Memory B cell (primary cell): ENCODE measurements around the gene SMIM11.
A peak's percentile ranks its signal among the peaks of the same experiment; 100 is the strongest.
"Not testable (repeated sequence)": the region's sequence is repeated elsewhere in the genome, so short reads cannot be mapped to it uniquely, and the experiment has no call there.

Experiments used
- ATAC-seq: fragments of 150-1000 bp; cut with Tn5 transposase; 2 replicates; pipeline ENCODE4 v1.10.0; 2021; ENCODE audit warnings: low read depth, mild to moderate bottlenecking, moderate library complexity
- DNase-seq, 2 donors: peaks; one replicate each; pipeline ENCODE4 v3.0.0; 2022; ENCODE audit warnings: low spot score in 2 of 2
- H3K27ac Mint-ChIP-seq: one replicate; pipeline ENCODE4 v1.8.0; 2022; ENCODE audit warnings: mild to moderate bottlenecking, moderate library complexity, mixed read lengths
- H3K27me3 Mint-ChIP-seq: one replicate; pipeline ENCODE4 v1.8.0; 2022; ENCODE audit warnings: mixed read lengths
- H3K36me3 Mint-ChIP-seq: one replicate; pipeline ENCODE4 v1.8.0; 2022; ENCODE audit warnings: mild to moderate bottlenecking, mixed read lengths
- H3K4me1 Mint-ChIP-seq: one replicate; pipeline ENCODE4 v1.8.0; 2022; ENCODE audit warnings: mixed read lengths
- H3K4me3 Mint-ChIP-seq: one replicate; pipeline ENCODE4 v1.8.0; 2022; ENCODE audit warnings: mild to moderate bottlenecking, moderate library complexity, mixed read lengths
- H3K9me3 Mint-ChIP-seq: one replicate; pipeline ENCODE4 v1.8.0; 2022; ENCODE audit warnings: mixed read lengths

The SMIM11 gene

GRCh38 chr21:34374940-34375618, at the start of gene SMIM11:
TSS of gene SMIM11 (plus strand) at chr21:34375507. CDS start at chr21:34379505, 3,998 bp downstream.
- H3K36me3 Mint-ChIP-seq, H3K4me3 Mint-ChIP-seq, H3K4me1 Mint-ChIP-seq, H3K27me3 Mint-ChIP-seq, DNase-seq, H3K27ac Mint-ChIP-seq, H3K9me3 Mint-ChIP-seq: not testable (repeated sequence)
- ATAC-seq, result peak; percentile 96

- Mint-ChIP-seq H3K27me3 (peaks cover 9% of the 10 kb centered on the region), H3K9me3 (peaks cover 7% of the 10 kb centered on the region), H3K4me1 (no peaks in the 10 kb centered on the region), H3K27ac (no peak overlapping the region), H3K36me3 (no peaks in the 10 kb centered on the region), H3K4me3 (no peak overlapping the region)
- ATAC-seq (no peak), DNase-seq (no peak)
Observed at GRCh38 chr21:34330055-34330454, 45.3 kb upstream of the SMIM11 start.

- no peak for DNase-seq
- Mint-ChIP-seq H3K4me1 (no peaks in the 10 kb centered on the region), H3K9me3 (peaks cover 7% of the 10 kb centered on the region), H3K27ac (no peak overlapping the region), H3K4me3 (no peak overlapping the region), H3K36me3 (no peaks in the 10 kb centered on the region), H3K27me3 (peaks cover 9% of the 10 kb centered on the region)
- no peak for ATAC-seq
Observed at GRCh38 chr21:34331726-34332125, 43.6 kb upstream of the SMIM11 start.

GRCh38 chr21:34332347-34332746, 43.0 kb upstream of the SMIM11 start:
- H3K27me3 Mint-ChIP-seq, result peaks cover 9% of the 10 kb centered on the region
- no peak overlapping the region for H3K27ac Mint-ChIP-seq
- peaks cover 7% of the 10 kb centered on the region for H3K9me3 Mint-ChIP-seq

GRCh38 chr21:34333121-34333739, 42.1 kb upstream of the SMIM11 start:
- H3K4me1 Mint-ChIP-seq, result no peaks in the 10 kb centered on the region
- H3K27me3 Mint-ChIP-seq, result peaks cover 6% of the 10 kb centered on the region
- H3K27ac Mint-ChIP-seq, result no peak overlapping the region
- ATAC-seq (no peak), DNase-seq (no peak)
- H3K9me3 Mint-ChIP-seq, result peaks cover 7% of the 10 kb centered on the region
- H3K36me3 Mint-ChIP-seq, result no peaks in the 10 kb centered on the region
- H3K4me3 Mint-ChIP-seq, result no peak overlapping the region

More at GRCh38 chr21:34332347-34332746, 43.0 kb upstream of the SMIM11 start:
- DNase-seq (no peak), ATAC-seq (no peak)
- Mint-ChIP-seq H3K4me3 (no peak overlapping the region), H3K36me3 (no peaks in the 10 kb centered on the region), H3K4me1 (no peaks in the 10 kb centered on the region)

- Mint-ChIP-seq H3K27me3 (peaks cover 5% of the 10 kb centered on the region), H3K27ac (no peak overlapping the region), H3K9me3 (no peaks in the 10 kb centered on the region), H3K36me3 (no peaks in the 10 kb centered on the region), H3K4me1 (no peaks in the 10 kb centered on the region), H3K4me3 (no peak overlapping the region)
- DNase-seq (no peak), ATAC-seq (no peak)
Observed at GRCh38 chr21:34335316-34335715, 40.0 kb upstream of the SMIM11 start.

GRCh38 chr21:34336245-34336644, 39.1 kb upstream of the SMIM11 start:
- Mint-ChIP-seq H3K9me3 (no peaks in the 10 kb centered on the region), H3K4me1 (no peaks in the 10 kb centered on the region), H3K27ac (no peak overlapping the region), H3K4me3 (no peak overlapping the region), H3K27me3 (peaks cover 7% of the 10 kb centered on the region), H3K36me3 (no peaks in the 10 kb centered on the region)
- ATAC-seq (no peak), DNase-seq (no peak)

GRCh38 chr21:34336756-34337391, 38.4 kb upstream of the SMIM11 start:
- ATAC-seq, result no peak
- Mint-ChIP-seq H3K4me1 (no peaks in the 10 kb centered on the region), H3K9me3 (no peaks in the 10 kb centered on the region), H3K36me3 (no peaks in the 10 kb centered on the region), H3K27ac (no peak overlapping the region), H3K27me3 (peaks cover 5% of the 10 kb centered on the region), H3K4me3 (no peak overlapping the region)
- DNase-seq, result no peak

- Mint-ChIP-seq H3K27ac (no peak overlapping the region), H3K27me3 (peaks cover 5% of the 10 kb centered on the region), H3K4me1 (no peaks in the 10 kb centered on the region), H3K4me3 (no peak overlapping the region), H3K9me3 (no peaks in the 10 kb centered on the region), H3K36me3 (no peaks in the 10 kb centered on the region)
- DNase-seq (no peak), ATAC-seq (no peak)
Observed at GRCh38 chr21:34337741-34338140, 37.6 kb upstream of the SMIM11 start.

GRCh38 chr21:34338226-34338625, 37.1 kb upstream of the SMIM11 start:
- ATAC-seq, result no peak
- no peak overlapping the region for H3K27ac Mint-ChIP-seq
- H3K4me1 Mint-ChIP-seq, result no peaks in the 10 kb centered on the region
- H3K9me3 Mint-ChIP-seq, result no peaks in the 10 kb centered on the region
- no peaks in the 10 kb centered on the region for H3K36me3 Mint-ChIP-seq
- H3K4me3 Mint-ChIP-seq, result no peak overlapping the region
- peaks cover 5% of the 10 kb centered on the region for H3K27me3 Mint-ChIP-seq
- no peak for DNase-seq

- DNase-seq (no peak), ATAC-seq (no peak)
- Mint-ChIP-seq H3K4me1 (no peaks in the 10 kb centered on the region), H3K9me3 (no peaks in the 10 kb centered on the region), H3K27me3 (peaks cover 4% of the 10 kb centered on the region), H3K4me3 (no peak overlapping the region), H3K27ac (no peak overlapping the region), H3K36me3 (no peaks in the 10 kb centered on the region)
Observed at GRCh38 chr21:34340061-34340460, 35.2 kb upstream of the SMIM11 start.

GRCh38 chr21:34342476-34342875, 32.8 kb upstream of the SMIM11 start:
- Mint-ChIP-seq H3K9me3 (no peaks in the 10 kb centered on the region), H3K27me3 (peaks cover 4% of the 10 kb centered on the region), H3K36me3 (no peaks in the 10 kb centered on the region), H3K4me3 (no peak overlapping the region), H3K4me1 (no peaks in the 10 kb centered on the region), H3K27ac (no peak overlapping the region)
- no peak for ATAC-seq
- DNase-seq, result no peak

- DNase-seq (no peak), ATAC-seq (no peak)
- Mint-ChIP-seq H3K4me3 (no peak overlapping the region), H3K9me3 (no peaks in the 10 kb centered on the region), H3K27ac (no peak overlapping the region), H3K4me1 (peaks cover 4% of the 10 kb centered on the region), H3K27me3 (peaks cover 5% of the 10 kb centered on the region), H3K36me3 (no peaks in the 10 kb centered on the region)
Observed at GRCh38 chr21:34343347-34343746, 32.0 kb upstream of the SMIM11 start.

- H3K4me3 Mint-ChIP-seq, result no peak overlapping the region
- ATAC-seq, result no peak
- DNase-seq, result no peak
- peaks cover 4% of the 10 kb centered on the region for H3K27me3 Mint-ChIP-seq
- no peaks in the 10 kb centered on the region for H3K36me3 Mint-ChIP-seq
- H3K27ac Mint-ChIP-seq, result no peak overlapping the region
- H3K9me3 Mint-ChIP-seq, result no peaks in the 10 kb centered on the region
- peaks cover 4% of the 10 kb centered on the region for H3K4me1 Mint-ChIP-seq
Observed at GRCh38 chr21:34343838-34344381, 31.4 kb upstream of the SMIM11 start.
